Breast epithelium (tissue), 4 donors: Measurements from ENCODE around the gene VMP1. TPM values are rescaled to one million over a fixed set of nuclear protein-coding genes. Genes with fewer than 3 reads are reported as not detected.

ENCODE experiments used
- DNase-seq, 2 donors: peaks; one replicate each; pipeline ENCODE4 v3.0.0-alpha.2; 2019; ENCODE audit warnings: low spot score in 2 of 2
- H3K27ac ChIP-seq, 2 donors: fragments of 200-600 bp; sonication (generic) in 1 of 2; one replicate each; pipeline ENCODE4 v1.5.1; 2016 to 2019; ENCODE audit warnings: mild to moderate bottlenecking in 1 of 2
- H3K27me3 ChIP-seq, 2 donors: fragments of 200-600 bp; sonication (generic) in 1 of 2; one replicate each; pipeline versions ENCODE4 v1.5.1 to v1.6.0; 2017 to 2019; ENCODE audit warnings: control low read depth in 1 of 2, mild to moderate bottlenecking in 1 of 2
- H3K36me3 ChIP-seq: fragments of 200-600 bp; one replicate; pipeline ENCODE4 v1.5.1; 2019
- H3K4me1 ChIP-seq, 2 donors: fragments of 200-600 bp; sonication (generic); one replicate each; pipeline ENCODE4 v1.5.1; 2016 to 2019; ENCODE audit warnings: control low read depth in 1 of 2
- H3K4me3 ChIP-seq, 3 donors: fragments of 200-600 bp; sonication (generic); 1 replicate in 2 of 3; 2 replicates in 1 of 3; pipeline ENCODE4 v1.5.1; 2016 to 2019; ENCODE audit warnings: mild to moderate bottlenecking in 3 of 3, moderate library complexity in 2 of 3
- H3K9me3 ChIP-seq, 2 donors: fragments of 200-600 bp; sonication (generic) in 1 of 2; one replicate each; pipeline ENCODE4 v1.5.1; 2016 to 2019; ENCODE audit warnings: control low read depth in 1 of 2
- POLR2A ChIP-seq: fragments of 450-650 bp; IDR thresholded peaks from one replicate; pipeline ENCODE4 v1.6.1; 2016; ENCODE audit warnings: antibody characterized with exemption, mild to moderate bottlenecking, moderate library complexity
- POLR2AphosphoS5 ChIP-seq, 3 donors: sonication (generic); formaldehyde crosslinking; IDR thresholded peaks; one replicate each; pipeline ENCODE4 v1.6.1; 2017; ENCODE audit warnings: antibody characterized with exemption in 3 of 3
- intact Hi-C: fragments of 100-400 bp; cut with DNase I; formaldehyde crosslinking; loops from one replicate; pipeline ENCODE4 v1.15.1; 2023; ENCODE audit warnings: low total_unique reads
- total RNA-seq, 3 donors: library from RNA; depleted of rRNA; stranded (reverse); fragments of >200 nt; gene quantifications; one replicate each; pipeline ENCODE4 v1.1.0, GENCODE V29; 2016
- TF ChIP-seq, protein P1 (sequence below), 3 donors: fragments of 450-650 bp; IDR thresholded peaks; one replicate each; pipeline ENCODE4 v1.5.1; 2016 to 2017; ENCODE audit warnings: antibody characterized with exemption in 3 of 3, mild to moderate bottlenecking in 3 of 3, moderate library complexity in 3 of 3

Gene VMP1
- total RNA-seq, 3 donors from 2014 or later = 142 to 636 (median 489) TPM

DNA sequence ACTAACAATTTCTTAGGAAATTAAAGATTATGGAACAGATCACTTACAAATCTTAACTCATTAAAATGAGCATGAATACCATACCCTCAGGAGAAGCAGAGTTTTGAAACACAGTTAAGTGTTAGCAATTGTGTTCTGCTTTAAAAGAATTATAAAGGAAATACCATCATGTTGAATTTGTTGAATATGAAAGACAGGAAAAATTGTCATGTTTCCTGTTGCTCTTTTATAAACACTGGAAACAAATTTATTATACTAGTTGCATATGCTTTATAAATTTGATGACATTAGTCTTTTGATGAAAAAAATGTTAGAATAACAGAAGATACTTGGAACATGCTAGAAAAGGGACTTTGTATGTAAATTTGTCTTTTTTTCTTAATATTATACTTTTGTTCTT, 59.7 kb downstream of the VMP1 start:
- Histone ChIP-seq H3K4me3 (no peak overlapping the region), H3K9me3 (no peaks in the 10 kb centered on the region), H3K36me3 (no peaks in the 10 kb centered on the region), H3K4me1 (no peaks in the 10 kb centered on the region), H3K27me3 (no peaks in the 10 kb centered on the region), H3K27ac (no peak overlapping the region)
- TF ChIP-seq POLR2AphosphoS5 (IDR thresholded peaks at IDR 0.05) (no peak), POLR2A (no peak)
- TF ChIP-seq, protein P1, sequence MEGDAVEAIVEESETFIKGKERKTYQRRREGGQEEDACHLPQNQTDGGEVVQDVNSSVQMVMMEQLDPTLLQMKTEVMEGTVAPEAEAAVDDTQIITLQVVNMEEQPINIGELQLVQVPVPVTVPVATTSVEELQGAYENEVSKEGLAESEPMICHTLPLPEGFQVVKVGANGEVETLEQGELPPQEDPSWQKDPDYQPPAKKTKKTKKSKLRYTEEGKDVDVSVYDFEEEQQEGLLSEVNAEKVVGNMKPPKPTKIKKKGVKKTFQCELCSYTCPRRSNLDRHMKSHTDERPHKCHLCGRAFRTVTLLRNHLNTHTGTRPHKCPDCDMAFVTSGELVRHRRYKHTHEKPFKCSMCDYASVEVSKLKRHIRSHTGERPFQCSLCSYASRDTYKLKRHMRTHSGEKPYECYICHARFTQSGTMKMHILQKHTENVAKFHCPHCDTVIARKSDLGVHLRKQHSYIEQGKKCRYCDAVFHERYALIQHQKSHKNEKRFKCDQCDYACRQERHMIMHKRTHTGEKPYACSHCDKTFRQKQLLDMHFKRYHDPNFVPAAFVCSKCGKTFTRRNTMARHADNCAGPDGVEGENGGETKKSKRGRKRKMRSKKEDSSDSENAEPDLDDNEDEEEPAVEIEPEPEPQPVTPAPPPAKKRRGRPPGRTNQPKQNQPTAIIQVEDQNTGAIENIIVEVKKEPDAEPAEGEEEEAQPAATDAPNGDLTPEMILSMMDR (IDR thresholded peaks at IDR 0.05) = no peak
- intact Hi-C loops = no loop called here
- DNase-seq = no peak

DNA sequence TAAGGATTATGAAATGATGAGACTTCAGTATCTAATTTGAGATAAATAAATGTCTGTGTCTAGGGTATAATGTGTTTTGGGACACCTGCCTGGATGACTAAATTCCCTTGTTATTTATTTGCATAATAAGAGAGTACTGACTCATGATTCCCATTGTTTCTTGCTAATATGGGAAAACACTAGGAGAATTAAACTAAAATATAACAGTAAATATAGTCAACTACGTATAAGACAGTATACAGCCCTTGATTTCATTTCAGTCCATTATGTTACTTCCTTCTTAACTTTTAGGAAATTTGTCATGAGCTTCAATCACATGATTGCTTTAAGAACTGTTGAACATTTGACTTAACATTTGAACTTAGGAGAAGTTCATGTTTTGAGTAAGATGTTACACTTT, 62.4 kb downstream of the VMP1 start:
- H3K27me3 ChIP-seq = no peaks in the 10 kb centered on the region
- DNase-seq = no peak
- H3K4me3 ChIP-seq = no peak overlapping the region
- TF ChIP-seq POLR2AphosphoS5 (IDR thresholded peaks at IDR 0.05) = no peak
- TF ChIP-seq, protein P1 (IDR thresholded peaks at IDR 0.05) = no peak
- TF ChIP-seq POLR2A = no peak
- no peaks in the 10 kb centered on the region for H3K36me3 ChIP-seq
- H3K4me1 ChIP-seq = no peaks in the 10 kb centered on the region
- no peak overlapping the region for H3K27ac ChIP-seq
- no peaks in the 10 kb centered on the region for H3K9me3 ChIP-seq
- intact Hi-C loops = loop anchor here (10.0 kb wide), 1 partner anchor 1155 kb away; no protein-coding TSS in a partner anchor

DNA sequence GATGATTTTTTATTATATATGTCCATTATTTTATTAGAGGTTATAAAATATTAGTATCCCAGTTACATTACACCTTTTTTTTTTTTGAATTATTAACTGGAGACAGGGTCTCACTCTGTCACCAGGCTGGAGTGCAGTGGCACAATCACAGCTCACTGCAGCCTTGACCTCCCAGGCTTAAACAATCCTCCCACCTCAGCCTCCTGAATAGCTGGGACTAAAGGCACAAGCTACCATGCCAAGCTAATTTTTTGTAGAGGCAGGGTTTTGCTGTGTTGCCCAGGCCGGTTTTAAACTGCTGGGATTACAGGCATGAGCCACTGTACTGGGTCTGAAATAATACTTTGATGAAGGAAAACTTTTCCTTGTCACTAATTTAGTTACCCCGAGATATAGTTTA, 63.6 kb downstream of the VMP1 start:
- no peak for DNase-seq
- Histone ChIP-seq H3K27me3 (no peaks in the 10 kb centered on the region), H3K36me3 (no peaks in the 10 kb centered on the region), H3K4me3 (no peak overlapping the region), H3K9me3 (no peaks in the 10 kb centered on the region), H3K27ac (no peak overlapping the region), H3K4me1 (no peaks in the 10 kb centered on the region)
- TF ChIP-seq POLR2AphosphoS5 (IDR thresholded peaks at IDR 0.05) (no peak), POLR2A (no peak)
- TF ChIP-seq, protein P1 (IDR thresholded peaks at IDR 0.05) = no peak
- intact Hi-C loops = loop anchor here (10.0 kb wide), 1 partner anchor 1154 kb away; no protein-coding TSS in a partner anchor

DNA sequence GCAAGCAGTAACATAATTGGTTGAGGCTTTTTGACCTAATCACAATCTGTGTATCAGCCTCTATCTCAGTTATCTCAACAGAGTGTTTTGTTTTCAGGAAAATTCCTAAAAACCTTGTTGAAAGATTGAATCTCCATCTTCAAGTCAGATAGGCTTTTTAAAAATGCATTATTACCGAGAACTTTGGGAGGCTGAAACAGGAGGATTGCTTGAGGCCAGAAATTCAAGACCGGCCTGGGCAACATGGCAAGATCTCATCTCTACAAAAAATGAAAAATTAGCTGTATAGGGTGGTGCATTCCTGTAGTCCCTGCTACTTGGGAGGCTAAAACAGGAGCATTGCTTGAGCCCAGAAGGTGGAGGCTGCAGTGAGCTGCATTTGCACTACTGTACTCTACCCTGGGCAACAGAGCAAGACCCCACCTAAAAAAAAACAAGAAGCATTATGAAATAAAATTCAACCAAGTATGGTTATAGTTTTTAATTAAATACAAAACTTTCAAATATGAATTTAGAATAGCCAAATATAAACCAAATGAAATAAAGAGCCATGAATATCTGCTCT, 68.4 kb downstream of the VMP1 start:
- Histone ChIP-seq H3K27ac (no peak overlapping the region), H3K27me3 (no peaks in the 10 kb centered on the region), H3K9me3 (no peaks in the 10 kb centered on the region), H3K4me1 (no peaks in the 10 kb centered on the region), H3K4me3 (no peak overlapping the region), H3K36me3 (no peaks in the 10 kb centered on the region)
- no peak for DNase-seq
- intact Hi-C loops = loop anchor here (10.0 kb wide), 1 partner anchor 1149 kb away; no protein-coding TSS in a partner anchor
- TF ChIP-seq, protein P1 (IDR thresholded peaks at IDR 0.05) = no peak
- no peak for TF ChIP-seq POLR2AphosphoS5 (IDR thresholded peaks at IDR 0.05)
- no peak for TF ChIP-seq POLR2A

DNA sequence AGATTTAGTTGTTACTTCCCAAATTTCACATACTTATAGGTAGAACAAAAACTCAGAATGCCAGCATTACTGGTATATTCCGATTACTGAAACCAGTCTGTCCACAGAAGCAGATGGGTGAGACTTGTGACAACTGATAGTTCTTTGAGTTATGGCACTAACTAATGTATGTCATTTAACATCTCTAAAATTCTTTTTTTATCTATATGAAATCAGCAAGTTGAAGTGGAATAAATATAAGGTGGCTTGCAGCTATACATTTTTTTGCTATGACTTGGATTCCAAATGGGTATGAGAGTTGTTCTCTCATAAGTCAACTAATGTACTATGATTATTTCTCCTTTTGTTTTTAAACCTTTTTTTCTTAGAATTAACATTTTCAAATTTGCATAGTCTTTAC, 69.1 kb downstream of the VMP1 start:
- intact Hi-C loops = loop anchor here (10.0 kb wide), 1 partner anchor 1148 kb away; no protein-coding TSS in a partner anchor
- H3K9me3 ChIP-seq = no peaks in the 10 kb centered on the region
- no peak overlapping the region for H3K4me3 ChIP-seq
- no peaks in the 10 kb centered on the region for H3K36me3 ChIP-seq
- no peak for DNase-seq
- no peaks in the 10 kb centered on the region for H3K27me3 ChIP-seq
- TF ChIP-seq POLR2A (no peak), POLR2AphosphoS5 (IDR thresholded peaks at IDR 0.05) (no peak)
- TF ChIP-seq, protein P1 (IDR thresholded peaks at IDR 0.05) = no peak
- H3K4me1 ChIP-seq = no peaks in the 10 kb centered on the region
- no peak overlapping the region for H3K27ac ChIP-seq
